Measurements from ENCODE around the gene ARHGAP6. TPM values are rescaled to one million over a fixed set of nuclear protein-coding genes. Genes with fewer than 3 reads are reported as not detected.
A peak's percentile ranks its signal among the peaks of the same experiment; 100 is the strongest.

The ARHGAP6 gene
- total RNA-seq, 1 donor from 2014 or later = 5.1 TPM

GRCh38 chrX:11575332-11575731 lies 90.4 kb downstream of the ARHGAP6 start:
- DNase-seq (ENCODE audit: low spot score) = no peak

- no peak for DNase-seq (ENCODE audit: low spot score)
These were observed 98.0 kb downstream of the ARHGAP6 start for GRCh38 chrX:11567528-11568220.

GRCh38 chrX:11566789-11567188 lies 98.9 kb downstream of the ARHGAP6 start:
- no peak for DNase-seq (ENCODE audit: low spot score)

GRCh38 chrX:11566173-11566572 lies 99.5 kb downstream of the ARHGAP6 start:
- no peak for DNase-seq (ENCODE audit: low spot score)

GRCh38 chrX:11564546-11564945 lies 101.2 kb downstream of the ARHGAP6 start:
- no peak for DNase-seq (ENCODE audit: low spot score)

- no peak for DNase-seq (ENCODE audit: low spot score)
These were observed 103.2 kb downstream of the ARHGAP6 start for GRCh38 chrX:11562570-11562969.

- DNase-seq (ENCODE audit: low spot score) = no peak
These were observed 106.7 kb downstream of the ARHGAP6 start for GRCh38 chrX:11558972-11559371.

- peak; percentile 33 for DNase-seq (ENCODE audit: low spot score)
These were observed 108.6 kb downstream of the ARHGAP6 start for GRCh38 chrX:11557120-11557519.

GRCh38 chrX:11555759-11556158 lies 110.0 kb downstream of the ARHGAP6 start:
- DNase-seq (ENCODE audit: low spot score) = no peak

- DNase-seq (ENCODE audit: low spot score) = no peak
These were observed 112.1 kb downstream of the ARHGAP6 start for GRCh38 chrX:11553594-11553993.

GRCh38 chrX:11551151-11551550 lies 114.6 kb downstream of the ARHGAP6 start:
- DNase-seq (ENCODE audit: low spot score) = no peak

GRCh38 chrX:11546917-11547316 lies 118.8 kb downstream of the ARHGAP6 start:
- DNase-seq (ENCODE audit: low spot score) = no peak

GRCh38 chrX:11543249-11543648 lies 122.5 kb downstream of the ARHGAP6 start:
- no peak for DNase-seq (ENCODE audit: low spot score)

- DNase-seq (ENCODE audit: low spot score) = no peak
These were observed 124.2 kb downstream of the ARHGAP6 start for GRCh38 chrX:11541510-11541909.

- no peak for DNase-seq (ENCODE audit: low spot score)
These were observed 125.0 kb downstream of the ARHGAP6 start for GRCh38 chrX:11540532-11541377.

GRCh38 chrX:11537141-11537540 lies 128.6 kb downstream of the ARHGAP6 start:
- DNase-seq (ENCODE audit: low spot score) = peak; percentile 34

- no peak for DNase-seq (ENCODE audit: low spot score)
These were observed 130.4 kb downstream of the ARHGAP6 start for GRCh38 chrX:11535156-11535919.

- DNase-seq (ENCODE audit: low spot score) = peak; percentile 72
These were observed 132.5 kb downstream of the ARHGAP6 start for GRCh38 chrX:11533199-11533651.

GRCh38 chrX:11532291-11533078 lies 133.2 kb downstream of the ARHGAP6 start:
- DNase-seq (ENCODE audit: low spot score) = peak; percentile 61

GRCh38 chrX:11531226-11531625 lies 134.5 kb downstream of the ARHGAP6 start:
- no peak for DNase-seq (ENCODE audit: low spot score)

- DNase-seq (ENCODE audit: low spot score) = no peak
These were observed 135.1 kb downstream of the ARHGAP6 start for GRCh38 chrX:11530621-11531020.
